SK-N-SH (cell line): ENCODE results near the gene CTSA. TPM values are rescaled to one million over a fixed set of nuclear protein-coding genes. Genes with fewer than 3 reads are reported as not detected.

ENCODE experiments used
- polyA plus RNA-seq, 3 experiments: library from polyadenylated mRNA; depleted of rRNA; stranded (reverse); fragments of >200 nt; gene quantifications; 2 replicates each; pipeline ENCODE4 v1.2.3, GENCODE V29; 2012

Gene CTSA
- polyA plus RNA-seq, 1 of the 3 experiments (the other 2 are of a cell fraction), result 338 TPM

Other genes starting within 250 kb of the CTSA start
- gene WFDC11, start 221.1 kb upstream of the CTSA start, polyA plus RNA-seq (2012; rRNA removed), result not detected in 2 replicates
- gene WFDC13, start 189.3 kb upstream of the CTSA start, polyA plus RNA-seq (2012; rRNA removed), result not detected in 2 replicates
- gene WFDC10B, start 186.3 kb upstream of the CTSA start, polyA plus RNA-seq (2012; rRNA removed), result not detected in 2 replicates
- not detected in 2 replicates for gene SPINT4, start 169.0 kb upstream of the CTSA start, polyA plus RNA-seq (2012; rRNA removed)
- 0.76 and 0.97 TPM in 2 replicates for gene WFDC3, start 99.5 kb upstream of the CTSA start, polyA plus RNA-seq (2012; rRNA removed)
- 60.0 and 65.8 TPM in 2 replicates for gene DNTTIP1, start 99.4 kb upstream of the CTSA start, polyA plus RNA-seq (2012; rRNA removed)
- 82.8 and 115 TPM in 2 replicates for gene UBE2C, start 78.7 kb upstream of the CTSA start, polyA plus RNA-seq (2012; rRNA removed)
- gene TNNC2, start 64.0 kb upstream of the CTSA start, polyA plus RNA-seq (2012; rRNA removed), result 0.57 and 1.1 TPM in 2 replicates
- 20.6 and 22.1 TPM in 2 replicates for gene SNX21, start 57.5 kb upstream of the CTSA start, polyA plus RNA-seq (2012; rRNA removed)
- 48.4 and 54.8 TPM in 2 replicates for gene ACOT8, start 33.9 kb upstream of the CTSA start, polyA plus RNA-seq (2012; rRNA removed)
- 2.3 and 2.9 TPM in 2 replicates for gene ZSWIM3, start 33.7 kb upstream of the CTSA start, polyA plus RNA-seq (2012; rRNA removed)
- gene ZSWIM1, start 10.1 kb upstream of the CTSA start, polyA plus RNA-seq (2012; rRNA removed), result 1.8 and 2.8 TPM in 2 replicates
- gene SPATA25, start 3.7 kb upstream of the CTSA start, polyA plus RNA-seq (2012; rRNA removed), result 1.3 and 2.9 TPM in 2 replicates
- 3.5 and 4.7 TPM in 2 replicates for gene NEURL2, start 127 bp upstream of the CTSA start, polyA plus RNA-seq (2012; rRNA removed)
- gene PLTP, start 20.8 kb downstream of the CTSA start, polyA plus RNA-seq (2012; rRNA removed), result 114 and 154 TPM in 2 replicates
- 18.2 and 23.1 TPM in 2 replicates for gene PCIF1, start 43.3 kb downstream of the CTSA start, polyA plus RNA-seq (2012; rRNA removed)
- 8.5 and 11.7 TPM in 2 replicates for gene ZNF335, start 80.9 kb downstream of the CTSA start, polyA plus RNA-seq (2012; rRNA removed)
- gene MMP9, start 117.6 kb downstream of the CTSA start, polyA plus RNA-seq (2012; rRNA removed), result 0.18 and 0.23 TPM in 2 replicates
- 8.5 and 19.9 TPM in 2 replicates for gene SLC12A5, start 137.9 kb downstream of the CTSA start, polyA plus RNA-seq (2012; rRNA removed)
- 18.6 and 20.4 TPM in 2 replicates for gene NCOA5, start 198.6 kb downstream of the CTSA start, polyA plus RNA-seq (2012; rRNA removed)
- not detected in 2 replicates for gene CD40, start 227.0 kb downstream of the CTSA start, polyA plus RNA-seq (2012; rRNA removed)